Testis (tissue), 2 donors: ENCODE results near the gene DRC1.

ENCODE experiments used
- CTCF ChIP-seq, 3 experiments: fragments of 450-650 bp in 2 of 3; fragments of 200-600 bp in 1 of 3; sonication (generic) in 1 of 3; IDR thresholded peaks; one replicate each; pipeline ENCODE4 v1.5.1; 2016 to 2019; ENCODE audit warnings: antibody characterized with exemption in 3 of 3, mild to moderate bottlenecking in 2 of 3, moderate library complexity in 1 of 3
- POLR2A ChIP-seq: fragments of 450-650 bp; IDR thresholded peaks from one replicate; pipeline ENCODE4 v1.6.1; 2017; ENCODE audit warnings: antibody characterized with exemption, mild to moderate bottlenecking, moderate library complexity

GRCh38 chr2:26387189-26387588 is 14.5 kb upstream of the DRC1 start:
- no peak for TF ChIP-seq CTCF (IDR thresholded peaks at IDR 0.05)
- TF ChIP-seq POLR2A, result no peak
